Left renal pelvis (tissue), 4 donors: ENCODE results near the gene LRRC56. TPM values are rescaled to one million over a fixed set of nuclear protein-coding genes. Genes with fewer than 3 reads are reported as not detected.
"Not testable (repeated sequence)": the region's sequence is repeated elsewhere in the genome, so short reads cannot be mapped to it uniquely, and the experiment has no call there.

Experiments used
- DNase-seq, 4 donors: peaks; one replicate each; pipeline ENCODE4 v3.0.0-alpha.2; 2013; ENCODE audit warnings: low read depth in 4 of 4, low spot score in 3 of 4
- polyA plus RNA-seq, 4 donors: library from polyadenylated mRNA; unstranded; fragments of 120-200 nt; gene quantifications; one replicate each; pipeline ENCODE4 v1.2.1, GENCODE V29; 2013; ENCODE audit not compliant: insufficient read length in 4 of 4

LRRC56 gene
- polyA plus RNA-seq, 4 donors: 1.4 to 6.6 (median 3.2) TPM

GRCh38 chr11:571802-572185 lies 34.5 kb downstream of the LRRC56 start:
- DNase-seq: no peak

- DNase-seq: no peak
Measured at GRCh38 chr11:573146-573759, 35.9 kb downstream of the LRRC56 start.

GRCh38 chr11:574031-574570 lies 36.8 kb downstream of the LRRC56 start:
- not testable (repeated sequence) for DNase-seq

GRCh38 chr11:574632-575312 lies 37.4 kb downstream of the LRRC56 start:
- no peak for DNase-seq

- peak in 1 of 4 donors; percentile 56 for DNase-seq
Measured at GRCh38 chr11:575313-575995, 38.1 kb downstream of the LRRC56 start.

GRCh38 chr11:575996-576768 lies 38.9 kb downstream of the LRRC56 start, which contains the start of gene PHRF1:
PHRF1 (plus strand) TSS chr11:576470; CDS start chr11:581513, 5,043 bp downstream.
- DNase-seq: peak; percentile 83 to 88 (median 86)

GRCh38 chr11:576811-577610 lies 39.7 kb downstream of the LRRC56 start:
- no peak for DNase-seq

GRCh38 chr11:577611-577894 lies 40.2 kb downstream of the LRRC56 start:
- DNase-seq: no peak

- DNase-seq: no peak
Measured at GRCh38 chr11:578276-579035, 41.1 kb downstream of the LRRC56 start.

- no peak for DNase-seq
Measured at GRCh38 chr11:579830-580601, 42.7 kb downstream of the LRRC56 start.

GRCh38 chr11:581342-581741 lies 44.0 kb downstream of the LRRC56 start:
- no peak for DNase-seq

GRCh38 chr11:581752-582151 lies 44.4 kb downstream of the LRRC56 start:
- no peak for DNase-seq

- DNase-seq: no peak
Measured at GRCh38 chr11:584287-584686, 47.0 kb downstream of the LRRC56 start.

GRCh38 chr11:586376-587316 lies 49.3 kb downstream of the LRRC56 start:
- DNase-seq: no peak

GRCh38 chr11:587546-587945 lies 50.2 kb downstream of the LRRC56 start:
- DNase-seq: no peak

GRCh38 chr11:587978-588380 lies 50.7 kb downstream of the LRRC56 start:
- no peak for DNase-seq

GRCh38 chr11:589798-590197 lies 52.5 kb downstream of the LRRC56 start:
- DNase-seq: no peak

GRCh38 chr11:590997-591396 lies 53.7 kb downstream of the LRRC56 start:
- DNase-seq: no peak
